Trophoblast cell (in vitro differentiated cells and primary cell): ENCODE results near the gene ASB16.

ENCODE experiments used
- DNase-seq, 2 donors: peaks; one replicate each; pipeline ENCODE4 v3.0.0-alpha.2; 2016
- H2AFZ ChIP-seq: 2 replicates; pipeline ENCODE4 v1.6.1; 2013; ENCODE audit warnings: low read length, moderate library complexity, mild to moderate bottlenecking; ENCODE audit not compliant: insufficient read depth, poor library complexity
- H2AK5ac ChIP-seq: 2 replicates; pipeline ENCODE4 v1.6.1; 2013; ENCODE audit warnings: mild to moderate bottlenecking, low read length
- H2BK120ac ChIP-seq: 2 replicates; pipeline ENCODE4 v1.6.1; 2013; ENCODE audit warnings: low read length, mild to moderate bottlenecking, moderate library complexity; ENCODE audit not compliant: insufficient read depth, poor library complexity
- H2BK12ac ChIP-seq: 2 replicates; pipeline ENCODE4 v1.6.1; 2013; ENCODE audit warnings: mild to moderate bottlenecking, low read length, moderate library complexity
- H2BK5ac ChIP-seq: 2 replicates; pipeline ENCODE4 v1.6.1; 2013; ENCODE audit warnings: low read length, low read depth, moderate library complexity, mild to moderate bottlenecking; ENCODE audit not compliant: poor library complexity
- H3K14ac ChIP-seq: 2 replicates; pipeline ENCODE4 v1.6.1; 2013; ENCODE audit warnings: mild to moderate bottlenecking, low read length
- H3K18ac ChIP-seq: 2 replicates; pipeline ENCODE4 v1.6.1; 2013; ENCODE audit warnings: mild to moderate bottlenecking, low read length
- H3K23ac ChIP-seq: 2 replicates; pipeline ENCODE4 v1.6.1; 2013; ENCODE audit warnings: low read length
- H3K27ac ChIP-seq: 2 replicates; pipeline ENCODE4 v1.5.1; 2013; ENCODE audit warnings: low read depth, mild to moderate bottlenecking, inconsistent platforms, low read length, moderate library complexity
- H3K27me3 ChIP-seq: 2 replicates; pipeline ENCODE4 v1.6.1; 2013; ENCODE audit warnings: inconsistent platforms, mild to moderate bottlenecking, low read length, moderate library complexity; ENCODE audit not compliant: insufficient read depth
- H3K36me3 ChIP-seq, 2 experiments: 1 replicate in 1 of 2; 2 replicates in 1 of 2; pipeline ENCODE4 v1.6.1; 2013; ENCODE audit warnings: low read length in 2 of 2, mild to moderate bottlenecking in 2 of 2, moderate library complexity in 1 of 2; ENCODE audit not compliant: insufficient read depth in 2 of 2, control insufficient read depth in 1 of 2
- H3K4ac ChIP-seq: 2 replicates; pipeline ENCODE4 v1.6.1; 2013; ENCODE audit warnings: low read depth, mild to moderate bottlenecking, low read length, moderate library complexity
- H3K4me1 ChIP-seq, 2 experiments: 1 replicate in 1 of 2; 2 replicates in 1 of 2; pipeline ENCODE4 v1.6.1; 2013; ENCODE audit warnings: low read length in 2 of 2, mild to moderate bottlenecking in 2 of 2, moderate library complexity in 1 of 2; ENCODE audit not compliant: insufficient read depth in 2 of 2, control insufficient read depth in 1 of 2
- H3K4me2 ChIP-seq: 2 replicates; pipeline ENCODE4 v1.6.1; 2013; ENCODE audit warnings: inconsistent platforms, mild to moderate bottlenecking, low read length, moderate library complexity
- H3K4me3 ChIP-seq: 2 replicates; pipeline ENCODE4 v1.5.1; 2013; ENCODE audit warnings: mild to moderate bottlenecking, low read depth, low read length, inconsistent platforms
- H3K79me1 ChIP-seq: one replicate; pipeline ENCODE4 v1.6.1; 2013; ENCODE audit warnings: low read length
- H3K79me2 ChIP-seq: 2 replicates; pipeline ENCODE4 v1.6.1; 2013; ENCODE audit warnings: low read length, mild to moderate bottlenecking; ENCODE audit not compliant: control insufficient read depth, insufficient read depth, poor library complexity
- H3K9ac ChIP-seq: 2 replicates; pipeline ENCODE4 v1.6.1; 2013; ENCODE audit warnings: mild to moderate bottlenecking, low read length
- H3K9me3 ChIP-seq: 2 replicates; pipeline ENCODE4 v1.6.1; 2013; ENCODE audit warnings: low read depth, mild to moderate bottlenecking, control low read depth, inconsistent platforms, low read length; ENCODE audit not compliant: insufficient read depth
- H4K12ac ChIP-seq: 2 replicates; pipeline ENCODE4 v1.6.1; 2013; ENCODE audit warnings: low read depth, mild to moderate bottlenecking, low read length, moderate library complexity
- H4K8ac ChIP-seq: 2 replicates; pipeline ENCODE4 v1.6.1; 2013; ENCODE audit warnings: low read depth, mild to moderate bottlenecking, low read length, moderate library complexity
- H4K91ac ChIP-seq: one replicate; pipeline ENCODE4 v1.6.1; 2013; ENCODE audit warnings: low read depth, mild to moderate bottlenecking, low read length, moderate library complexity
- WGBS: extraction: QIAGEN DNeasy Blood & Tissue Kit; methylation state at CpG from one replicate; pipeline ENCODE4 v1.1.7; 2013; ENCODE audit warnings: missing lambda C conversion rate; ENCODE audit not compliant: insufficient read length, insufficient coverage; ENCODE audit errors: extremely low coverage; 5-methylcytosine and 5-hydroxymethylcytosine counted together

Gene ASB16

GRCh38 chr17:44176257-44176656, 5.8 kb downstream of the ASB16 start:
- H3K4ac ChIP-seq, result no peak overlapping the region
- peaks cover 0 to 1% of the 10 kb centered on the region in 2 experiments for H3K4me1 ChIP-seq
- no peak overlapping the region for H4K91ac ChIP-seq
- H2BK5ac ChIP-seq, result no peak overlapping the region
- no peaks in the 10 kb centered on the region for H3K79me1 ChIP-seq
- no peak overlapping the region for H2BK120ac ChIP-seq
- H3K4me3 ChIP-seq, result no peak overlapping the region
- no peak overlapping the region for H3K23ac ChIP-seq
- no peak overlapping the region for H2AFZ ChIP-seq
- WGBS, result no CpG with 5 or more reads among the region's 1 CpG
- no peak overlapping the region for H2BK12ac ChIP-seq
- no peak overlapping the region for H3K18ac ChIP-seq
- no peak overlapping the region for H3K14ac ChIP-seq
- no peak overlapping the region for H3K9ac ChIP-seq
- no peaks in the 10 kb centered on the region for H3K9me3 ChIP-seq
- no peak overlapping the region for H4K8ac ChIP-seq
- peak overlapping the region; percentile 26 for H3K27ac ChIP-seq
- H3K79me2 ChIP-seq, result no peaks in the 10 kb centered on the region
- H2AK5ac ChIP-seq, result no peak overlapping the region
- H3K27me3 ChIP-seq, result no peaks in the 10 kb centered on the region
- DNase-seq, result no peak
- H3K4me2 ChIP-seq, result no peak overlapping the region
- H3K36me3 ChIP-seq, result peaks cover 28 to 30% of the 10 kb centered on the region in 2 experiments
- H4K12ac ChIP-seq, result no peak overlapping the region

GRCh38 chr17:44176671-44177501, 6.4 kb downstream of the ASB16 start:
- Histone ChIP-seq H3K79me1 (no peaks in the 10 kb centered on the region), H3K4me2 (no peak overlapping the region)
- no CpG with 5 or more reads among the region's 54 CpGs for WGBS

GRCh38 chr17:44177640-44178039, 7.1 kb downstream of the ASB16 start:
- Histone ChIP-seq H3K14ac (no peak overlapping the region), H3K27me3 (no peaks in the 10 kb centered on the region), H3K4me2 (no peak overlapping the region), H4K12ac (no peak overlapping the region), H3K9me3 (no peaks in the 10 kb centered on the region), H4K91ac (no peak overlapping the region), H2BK120ac (no peak overlapping the region), H2BK12ac (no peak overlapping the region), H2BK5ac (no peak overlapping the region), H3K4ac (no peak overlapping the region), H3K18ac (no peak overlapping the region), H3K4me3 (no peak overlapping the region), H3K23ac (no peak overlapping the region), H3K27ac (no peak overlapping the region), H3K4me1 (peaks cover 0 to 1% of the 10 kb centered on the region in 2 experiments), H3K79me2 (no peaks in the 10 kb centered on the region), H2AFZ (no peak overlapping the region), H2AK5ac (no peak overlapping the region), H3K79me1 (no peaks in the 10 kb centered on the region), H4K8ac (no peak overlapping the region), H3K9ac (no peak overlapping the region), H3K36me3 (peaks cover 38 to 41% of the 10 kb centered on the region in 2 experiments)
- DNase-seq, result no peak
- WGBS, result no CpG with 5 or more reads among the region's 4 CpGs

More at GRCh38 chr17:44176671-44177501, 6.4 kb downstream of the ASB16 start:
- Histone ChIP-seq H3K4me3 (no peak overlapping the region), H3K79me2 (no peaks in the 10 kb centered on the region), H3K14ac (no peak overlapping the region), H3K9ac (no peak overlapping the region), H3K18ac (no peak overlapping the region), H3K27ac (peak overlapping the region; percentile 12), H4K91ac (peak overlapping the region; percentile 52), H2BK120ac (no peak overlapping the region), H4K8ac (no peak overlapping the region), H2AFZ (no peak overlapping the region), H3K4me1 (peaks cover 0 to 1% of the 10 kb centered on the region in 2 experiments), H3K23ac (no peak overlapping the region), H2BK12ac (no peak overlapping the region), H2AK5ac (no peak overlapping the region), H3K27me3 (no peaks in the 10 kb centered on the region), H2BK5ac (no peak overlapping the region), H4K12ac (no peak overlapping the region), H3K9me3 (no peaks in the 10 kb centered on the region), H3K4ac (no peak overlapping the region), H3K36me3 (peaks cover 32 to 33% of the 10 kb centered on the region in 2 experiments)
- DNase-seq, result no peak

- Histone ChIP-seq H2AFZ (no peak overlapping the region), H3K4me3 (no peak overlapping the region), H3K36me3 (peaks cover 42 to 45% of the 10 kb centered on the region in 2 experiments), H3K23ac (no peak overlapping the region), H3K9ac (no peak overlapping the region), H3K79me2 (no peaks in the 10 kb centered on the region), H3K27ac (no peak overlapping the region), H2BK120ac (no peak overlapping the region), H4K91ac (no peak overlapping the region), H2AK5ac (no peak overlapping the region), H3K14ac (no peak overlapping the region), H3K18ac (no peak overlapping the region), H3K4me1 (peaks cover 0 to 1% of the 10 kb centered on the region in 2 experiments), H2BK5ac (no peak overlapping the region), H4K8ac (no peak overlapping the region), H3K4me2 (no peak overlapping the region), H2BK12ac (no peak overlapping the region), H3K9me3 (no peaks in the 10 kb centered on the region), H3K79me1 (no peaks in the 10 kb centered on the region), H3K27me3 (no peaks in the 10 kb centered on the region), H4K12ac (peak overlapping the region; percentile 39), H3K4ac (no peak overlapping the region)
- WGBS, result no CpG with 5 or more reads among the region's 14 CpGs
- DNase-seq, result no peak
Observed at GRCh38 chr17:44178133-44178532, 7.6 kb downstream of the ASB16 start.
